Stimulated activated memory B cell treated with anti-CD40 and anti-IgM and Interleukin-4, amounts not matched to agents 10 μg/mL and 1 μg/mL and 100 μg/mL, for 72 hours (primary cell): ENCODE data around the gene ANKRD49.
"Not testable (repeated sequence)": the region's sequence is repeated elsewhere in the genome, so short reads cannot be mapped to it uniquely, and the experiment has no call there.

Experiments
- ATAC-seq: fragments of 150-1000 bp; cut with Tn5 transposase; 2 replicates; pipeline ENCODE4 v1.10.0; 2021
- H3K27ac Mint-ChIP-seq: one replicate; pipeline ENCODE4 v1.8.0; 2022; ENCODE audit warnings: mild to moderate bottlenecking, mixed read lengths
- H3K27me3 Mint-ChIP-seq: one replicate; pipeline ENCODE4 v1.8.0; 2022; ENCODE audit warnings: mixed read lengths
- H3K36me3 Mint-ChIP-seq: one replicate; pipeline ENCODE4 v1.8.0; 2022; ENCODE audit warnings: mixed read lengths
- H3K4me1 Mint-ChIP-seq: one replicate; pipeline ENCODE4 v1.8.0; 2022; ENCODE audit warnings: mixed read lengths
- H3K4me3 Mint-ChIP-seq: one replicate; pipeline ENCODE4 v1.8.0; 2022; ENCODE audit warnings: mild to moderate bottlenecking, moderate library complexity, mixed read lengths
- H3K9me3 Mint-ChIP-seq: one replicate; pipeline ENCODE4 v1.8.0; 2022; ENCODE audit warnings: mixed read lengths

The ANKRD49 gene

GRCh38 chr11:94481342-94481741 lies 12.4 kb upstream of the ANKRD49 start:
- Mint-ChIP-seq H3K9me3 (no peaks in the 10 kb centered on the region), H3K4me1 (peaks cover 6% of the 10 kb centered on the region), H3K27me3 (no peaks in the 10 kb centered on the region), H3K4me3 (no peak overlapping the region), H3K36me3 (peaks cover 60% of the 10 kb centered on the region), H3K27ac (no peak overlapping the region)
- no peak for ATAC-seq

GRCh38 chr11:94486068-94486467 lies 7.7 kb upstream of the ANKRD49 start:
- ATAC-seq, result no peak
- Mint-ChIP-seq H3K36me3 (peaks cover 73% of the 10 kb centered on the region), H3K4me3 (no peak overlapping the region), H3K27me3 (no peaks in the 10 kb centered on the region), H3K9me3 (no peaks in the 10 kb centered on the region), H3K27ac (no peak overlapping the region), H3K4me1 (peaks cover 13% of the 10 kb centered on the region)

DNA sequence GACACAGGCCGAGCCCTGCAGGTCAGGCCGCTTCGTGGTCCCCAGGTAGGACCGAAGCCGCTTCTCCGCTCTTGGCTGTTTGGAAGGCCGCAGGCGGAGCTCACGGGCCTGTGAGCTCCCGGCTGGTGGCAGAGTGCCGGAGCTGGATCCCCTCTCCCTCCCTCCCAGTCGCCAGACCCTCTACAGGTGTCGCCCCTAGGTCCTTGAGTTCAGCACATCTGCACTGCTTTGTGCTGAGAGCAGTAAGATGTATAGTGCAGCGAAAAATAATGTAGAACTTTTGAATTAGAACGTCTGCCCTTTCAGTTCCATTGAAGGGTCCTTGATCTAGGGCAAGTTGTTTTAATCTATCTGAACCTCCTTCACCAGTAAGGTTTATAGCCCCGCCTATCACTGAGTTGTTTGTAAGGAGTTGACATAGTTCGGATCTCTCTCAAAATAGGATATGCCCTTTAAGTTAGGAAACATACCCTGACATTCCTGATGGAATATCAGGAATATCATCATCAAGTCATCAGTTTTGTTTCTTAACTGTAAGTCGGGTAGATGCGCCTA lies 419 bp downstream of the ANKRD49 start:
- ATAC-seq, result peak; percentile 77
- Mint-ChIP-seq H3K4me3 (peak overlapping the region; percentile 87), H3K9me3 (no peaks in the 10 kb centered on the region), H3K4me1 (peaks cover 37% of the 10 kb centered on the region), H3K27ac (peak overlapping the region; percentile 95), H3K27me3 (no peaks in the 10 kb centered on the region), H3K36me3 (peaks cover 23% of the 10 kb centered on the region)

GRCh38 chr11:94500181-94500580 lies 6.4 kb downstream of the ANKRD49 start:
- no peak overlapping the region for H3K27ac Mint-ChIP-seq
- no peak overlapping the region for H3K4me3 Mint-ChIP-seq
- no peaks in the 10 kb centered on the region for H3K27me3 Mint-ChIP-seq
- no peaks in the 10 kb centered on the region for H3K9me3 Mint-ChIP-seq
- H3K36me3 Mint-ChIP-seq, result peaks cover 24% of the 10 kb centered on the region
- H3K4me1 Mint-ChIP-seq, result peaks cover 8% of the 10 kb centered on the region
- ATAC-seq, result no peak

GRCh38 chr11:94501522-94501921 lies 7.7 kb downstream of the ANKRD49 start:
- ATAC-seq, result no peak
- Mint-ChIP-seq H3K4me1 (peaks cover 4% of the 10 kb centered on the region), H3K36me3 (peaks cover 22% of the 10 kb centered on the region), H3K27me3 (no peaks in the 10 kb centered on the region), H3K27ac (no peak overlapping the region), H3K9me3 (no peaks in the 10 kb centered on the region), H3K4me3 (no peak overlapping the region)

DNA sequence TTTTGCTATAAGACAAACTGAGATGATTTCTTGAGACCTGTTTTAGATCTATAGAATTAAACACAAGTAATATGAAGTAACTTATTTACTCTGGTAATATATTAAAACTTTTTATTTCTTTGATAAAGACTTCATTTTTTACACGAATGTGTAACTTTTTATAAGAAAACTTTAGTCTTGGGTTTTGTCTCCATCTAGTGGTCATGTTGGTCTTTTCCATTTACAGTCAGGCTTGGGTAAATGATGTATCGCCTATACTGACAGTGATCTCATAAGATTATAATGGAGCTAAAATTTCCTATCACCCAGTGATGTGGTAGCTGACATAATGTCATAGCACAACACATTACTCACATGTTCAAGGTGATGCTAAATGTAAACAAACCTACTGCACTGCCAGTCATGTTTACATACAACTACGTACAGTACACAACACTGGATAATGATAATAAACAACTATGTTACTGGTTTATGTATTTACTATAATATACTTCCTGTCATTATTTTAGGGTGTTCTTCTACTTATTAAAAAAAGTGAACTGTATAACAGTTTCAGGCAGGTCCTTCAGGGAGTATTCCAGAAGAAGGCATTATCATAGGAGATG lies 11.0 kb downstream of the ANKRD49 start:
- no peak overlapping the region for H3K27ac Mint-ChIP-seq
- peaks cover 8% of the 10 kb centered on the region for H3K36me3 Mint-ChIP-seq
- no peaks in the 10 kb centered on the region for H3K9me3 Mint-ChIP-seq
- H3K4me3 Mint-ChIP-seq, result no peak overlapping the region
- no peaks in the 10 kb centered on the region for H3K4me1 Mint-ChIP-seq
- no peak for ATAC-seq
- no peaks in the 10 kb centered on the region for H3K27me3 Mint-ChIP-seq

DNA sequence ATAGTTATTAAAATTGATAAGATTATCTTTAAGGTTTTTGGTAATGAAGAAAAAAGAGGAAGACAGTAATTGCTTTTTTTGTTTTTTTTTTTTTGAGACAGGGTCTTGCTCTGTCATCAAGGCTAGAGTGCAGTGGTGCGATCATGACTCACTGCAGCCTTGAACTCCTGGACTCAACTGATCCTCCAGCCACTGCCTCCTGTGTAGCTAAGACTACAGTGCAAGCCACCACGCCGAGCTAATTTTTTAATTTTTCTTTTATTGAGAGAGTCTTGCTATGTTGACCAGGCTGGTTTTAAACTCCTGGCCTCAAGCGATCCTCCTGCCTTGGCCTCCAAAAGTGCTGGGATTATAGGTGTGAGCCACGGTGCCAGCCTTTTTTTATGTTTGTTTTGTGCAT lies 12.7 kb downstream of the ANKRD49 start:
- ATAC-seq, H3K4me3 Mint-ChIP-seq, H3K4me1 Mint-ChIP-seq, H3K9me3 Mint-ChIP-seq, H3K36me3 Mint-ChIP-seq, H3K27ac Mint-ChIP-seq: not testable (repeated sequence)
- peaks cover 13% of the 10 kb centered on the region for H3K27me3 Mint-ChIP-seq

DNA sequence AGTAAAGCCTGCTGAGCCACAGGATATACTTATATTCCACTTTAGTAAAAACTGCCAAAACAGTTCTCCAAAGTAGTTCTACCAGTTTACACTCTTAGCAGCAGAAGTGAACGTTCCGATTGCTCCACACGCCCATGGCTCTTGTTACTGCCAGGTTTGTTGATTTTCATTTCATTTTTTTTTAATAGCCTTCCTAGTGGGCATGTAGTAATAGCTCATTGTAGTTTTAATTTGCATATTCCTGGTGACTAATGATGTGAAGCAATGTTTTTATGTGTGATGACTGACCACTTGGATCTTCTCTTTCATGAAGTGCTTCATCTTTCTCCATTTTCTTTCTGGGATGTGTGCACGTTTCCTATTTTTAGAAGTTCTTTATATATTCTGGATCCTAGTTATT lies 13.7 kb downstream of the ANKRD49 start:
- Mint-ChIP-seq H3K27ac (no peak overlapping the region), H3K27me3 (peaks cover 23% of the 10 kb centered on the region), H3K4me1 (peaks cover 7% of the 10 kb centered on the region), H3K4me3 (no peak overlapping the region), H3K9me3 (no peaks in the 10 kb centered on the region), H3K36me3 (no peaks in the 10 kb centered on the region)
- ATAC-seq, result no peak

GRCh38 chr11:94511932-94512781 lies 18.4 kb downstream of the ANKRD49 start, which contains the start of gene C11orf97:
Gene C11orf97 (plus strand): TSS chr11:94512461. CDS start chr11:94512529, 68 bp downstream.
- Mint-ChIP-seq H3K27ac (no peak within 1 kb of the TSS), H3K36me3 (no peaks in the 10 kb centered on the region), H3K9me3 (no peaks in the 10 kb centered on the region), H3K4me3 (peak within 1 kb of the TSS; percentile 80), H3K4me1 (peaks cover 11% of the 10 kb centered on the region), H3K27me3 (peaks cover 38% of the 10 kb centered on the region)
- ATAC-seq, result peak; percentile 80

- H3K36me3 Mint-ChIP-seq, result no peaks in the 10 kb centered on the region
Observed at GRCh38 chr11:94513091-94513490, 19.3 kb downstream of the ANKRD49 start.

DNA sequence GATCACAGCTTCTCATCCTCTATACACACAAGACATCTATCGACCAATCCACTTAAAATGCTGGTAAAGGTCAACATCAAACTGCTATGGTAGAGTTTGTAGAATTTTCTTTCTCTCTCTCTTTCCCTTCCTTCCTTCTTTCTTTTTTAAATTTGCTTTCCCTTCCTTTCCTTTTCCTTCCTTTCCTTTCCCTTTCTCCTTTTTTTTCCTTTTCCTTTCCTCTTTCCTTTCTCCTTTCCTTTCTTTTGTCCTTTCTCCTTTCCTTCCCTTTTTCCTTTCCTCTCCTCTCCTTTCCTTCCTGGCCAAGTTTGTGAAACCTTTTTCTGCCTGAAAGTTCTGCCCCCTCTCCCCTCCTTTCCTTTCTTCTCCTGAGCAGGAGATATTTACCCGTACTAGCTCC lies 21.6 kb downstream of the ANKRD49 start:
- no peak overlapping the region for H3K27ac Mint-ChIP-seq
- H3K4me3 Mint-ChIP-seq, result no peak overlapping the region
- no peak for ATAC-seq
- H3K9me3 Mint-ChIP-seq, result no peaks in the 10 kb centered on the region
- H3K36me3 Mint-ChIP-seq, result no peaks in the 10 kb centered on the region
- peaks cover 11% of the 10 kb centered on the region for H3K4me1 Mint-ChIP-seq
- peaks cover 36% of the 10 kb centered on the region for H3K27me3 Mint-ChIP-seq

More at GRCh38 chr11:94513091-94513490, 19.3 kb downstream of the ANKRD49 start:
- Mint-ChIP-seq H3K4me1 (peaks cover 11% of the 10 kb centered on the region), H3K27me3 (peaks cover 38% of the 10 kb centered on the region), H3K4me3 (no peak overlapping the region), H3K9me3 (no peaks in the 10 kb centered on the region), H3K27ac (no peak overlapping the region)
- ATAC-seq, result no peak

GRCh38 chr11:94516725-94517124 lies 22.9 kb downstream of the ANKRD49 start:
- Mint-ChIP-seq H3K36me3 (no peaks in the 10 kb centered on the region), H3K27me3 (peaks cover 23% of the 10 kb centered on the region), H3K4me3 (no peak overlapping the region), H3K9me3 (no peaks in the 10 kb centered on the region), H3K4me1 (peaks cover 11% of the 10 kb centered on the region), H3K27ac (no peak overlapping the region)
- ATAC-seq, result no peak

DNA sequence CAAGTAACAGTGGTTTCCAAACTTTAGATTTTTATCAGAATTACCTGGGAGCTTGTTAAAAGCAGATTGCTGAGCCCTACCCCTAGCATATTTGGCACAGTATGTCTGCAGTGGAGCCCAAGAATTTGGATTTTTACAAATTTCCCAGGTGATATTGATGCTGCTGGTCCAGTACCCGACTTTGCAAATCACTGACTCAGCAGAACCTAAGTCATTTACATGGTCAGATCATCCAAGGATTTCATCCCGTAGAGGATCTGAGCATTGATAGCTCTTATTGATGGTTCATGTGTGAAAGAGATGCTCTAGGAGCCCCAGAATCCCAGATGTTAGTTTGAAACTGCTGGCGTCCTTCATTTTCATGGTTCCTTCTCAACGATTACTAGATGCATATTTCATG lies 24.5 kb downstream of the ANKRD49 start:
- no peak for ATAC-seq
- H3K27me3 Mint-ChIP-seq, result peaks cover 14% of the 10 kb centered on the region
- no peaks in the 10 kb centered on the region for H3K4me1 Mint-ChIP-seq
- H3K27ac Mint-ChIP-seq, result no peak overlapping the region
- no peak overlapping the region for H3K4me3 Mint-ChIP-seq
- no peaks in the 10 kb centered on the region for H3K9me3 Mint-ChIP-seq
- no peaks in the 10 kb centered on the region for H3K36me3 Mint-ChIP-seq

GRCh38 chr11:94519478-94520084 lies 25.8 kb downstream of the ANKRD49 start:
- Mint-ChIP-seq H3K27ac (no peak overlapping the region), H3K4me1 (no peaks in the 10 kb centered on the region), H3K4me3 (no peak overlapping the region), H3K36me3 (no peaks in the 10 kb centered on the region), H3K27me3 (peaks cover 14% of the 10 kb centered on the region), H3K9me3 (no peaks in the 10 kb centered on the region)
- no peak for ATAC-seq

DNA sequence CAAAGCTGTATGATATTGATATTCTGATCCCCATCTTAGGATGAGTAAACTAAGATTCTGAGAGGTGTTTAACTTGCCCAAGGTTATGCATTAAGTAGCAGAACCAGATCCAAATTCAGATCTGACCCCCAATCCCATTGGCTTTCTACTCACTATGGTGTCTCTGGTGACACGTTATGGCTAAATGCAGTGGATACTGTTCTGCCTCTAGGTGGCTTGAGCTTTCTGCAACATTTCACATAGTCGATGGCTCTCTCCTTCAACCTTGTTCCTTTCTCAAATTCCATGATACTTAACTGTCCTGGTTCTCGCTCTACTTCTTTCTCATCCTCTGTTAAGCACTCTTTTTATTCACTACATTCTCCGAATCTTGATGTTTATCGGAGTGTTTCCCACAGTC lies 27.9 kb downstream of the ANKRD49 start:
- H3K27me3 Mint-ChIP-seq, result peaks cover 9% of the 10 kb centered on the region
- no peak overlapping the region for H3K4me3 Mint-ChIP-seq
- ATAC-seq, result no peak
- no peaks in the 10 kb centered on the region for H3K9me3 Mint-ChIP-seq
- no peaks in the 10 kb centered on the region for H3K36me3 Mint-ChIP-seq
- H3K27ac Mint-ChIP-seq, result no peak overlapping the region
- H3K4me1 Mint-ChIP-seq, result no peaks in the 10 kb centered on the region
